Measurements from ENCODE around the gene HES3. TPM values are rescaled to one million over a fixed set of nuclear protein-coding genes. Genes with fewer than 3 reads are reported as not detected.

Gene HES3
- total and polyA plus RNA-seq, 10 of the 15 experiments (the other 5 are each of a cell fraction or from before 2014, with no cell fraction given) = not detected

GRCh38 chr1:6245086-6245868, 1.3 kb downstream of the HES3 start (continued):
- TF ChIP-seq, protein P1, sequence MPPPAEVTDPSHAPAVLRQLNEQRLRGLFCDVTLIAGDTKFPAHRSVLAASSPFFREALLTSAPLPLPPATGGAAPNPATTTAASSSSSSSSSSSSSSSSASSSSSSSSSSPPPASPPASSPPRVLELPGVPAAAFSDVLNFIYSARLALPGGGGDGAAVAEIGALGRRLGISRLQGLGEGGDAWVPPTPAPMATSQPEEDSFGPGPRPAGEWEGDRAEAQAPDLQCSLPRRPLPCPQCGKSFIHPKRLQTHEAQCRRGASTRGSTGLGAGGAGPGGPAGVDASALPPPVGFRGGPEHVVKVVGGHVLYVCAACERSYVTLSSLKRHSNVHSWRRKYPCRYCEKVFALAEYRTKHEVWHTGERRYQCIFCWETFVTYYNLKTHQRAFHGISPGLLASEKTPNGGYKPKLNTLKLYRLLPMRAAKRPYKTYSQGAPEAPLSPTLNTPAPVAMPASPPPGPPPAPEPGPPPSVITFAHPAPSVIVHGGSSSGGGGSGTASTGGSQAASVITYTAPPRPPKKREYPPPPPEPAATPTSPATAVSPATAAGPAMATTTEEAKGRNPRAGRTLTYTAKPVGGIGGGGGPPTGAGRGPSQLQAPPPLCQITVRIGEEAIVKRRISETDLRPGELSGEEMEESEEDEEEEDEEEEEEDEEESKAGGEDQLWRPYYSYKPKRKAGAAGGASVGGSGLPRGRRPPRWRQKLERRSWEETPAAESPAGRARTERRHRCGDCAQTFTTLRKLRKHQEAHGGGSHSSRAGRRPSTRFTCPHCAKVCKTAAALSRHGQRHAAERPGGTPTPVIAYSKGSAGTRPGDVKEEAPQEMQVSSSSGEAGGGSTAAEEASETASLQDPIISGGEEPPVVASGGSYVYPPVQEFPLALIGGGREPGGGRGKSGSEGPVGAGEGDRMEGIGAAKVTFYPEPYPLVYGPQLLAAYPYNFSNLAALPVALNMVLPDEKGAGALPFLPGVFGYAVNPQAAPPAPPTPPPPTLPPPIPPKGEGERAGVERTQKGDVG (CRISPR knock-in tag; IDR thresholded peaks at IDR 0.05) = no peak
- TF ChIP-seq HDGF (IDR thresholded peaks at IDR 0.05) (no peak), TCF7 (IDR thresholded peaks at IDR 0.05; ENCODE audit: borderline replicate concordance) (no peak), MAX (IDR thresholded peaks at IDR 0.05; ENCODE audit: low read depth, low read length) (peak; percentile 60), ZBED1 (IDR thresholded peaks at IDR 0.05; ENCODE audit: borderline replicate concordance) (no peak), RB1 (IDR thresholded peaks at IDR 0.05; ENCODE audit: borderline replicate concordance) (peak; percentile 78; the same call in 1 of the 2 replicates), SP1 (IDR thresholded peaks at IDR 0.05; ENCODE audit: low read depth, low read length) (peak; percentile 21), SMC3 (IDR thresholded peaks at IDR 0.05; ENCODE audit: borderline replicate concordance, low read length) (peak; percentile 73), SREBF2 (IDR thresholded peaks at IDR 0.05; ENCODE audit: low read length) (no peak), BCLAF1 (IDR thresholded peaks at IDR 0.05) (no peak), RBBP5 (conservative IDR thresholded peaks at IDR 0.05) (no peak), CREM (IDR thresholded peaks at IDR 0.05; ENCODE audit: low read depth) (no peak), TCF12 (IDR thresholded peaks at IDR 0.05; ENCODE audit: low read depth, low read length) (no peak), FOS (IDR thresholded peaks at IDR 0.05; ENCODE audit: borderline replicate concordance, extremely low read depth, insufficient read length) (no peak), NRF1 (conservative IDR thresholded peaks at IDR 0.05; ENCODE audit: low read depth, low read length) (no peak), JUNB (IDR thresholded peaks at IDR 0.05) (no peak), SUZ12 (IDR thresholded peaks at IDR 0.05; ENCODE audit: unreplicated experiment) (no peak), BCL11A (IDR thresholded peaks at IDR 0.05; ENCODE audit: low read depth, low read length) (no peak)
- TF ChIP-seq, protein P2, sequence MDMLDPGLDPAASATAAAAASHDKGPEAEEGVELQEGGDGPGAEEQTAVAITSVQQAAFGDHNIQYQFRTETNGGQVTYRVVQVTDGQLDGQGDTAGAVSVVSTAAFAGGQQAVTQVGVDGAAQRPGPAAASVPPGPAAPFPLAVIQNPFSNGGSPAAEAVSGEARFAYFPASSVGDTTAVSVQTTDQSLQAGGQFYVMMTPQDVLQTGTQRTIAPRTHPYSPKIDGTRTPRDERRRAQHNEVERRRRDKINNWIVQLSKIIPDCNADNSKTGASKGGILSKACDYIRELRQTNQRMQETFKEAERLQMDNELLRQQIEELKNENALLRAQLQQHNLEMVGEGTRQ (IDR thresholded peaks at IDR 0.05; ENCODE audit: borderline replicate concordance, low read depth, low read length) = no peak
- TF ChIP-seq, protein P3, sequence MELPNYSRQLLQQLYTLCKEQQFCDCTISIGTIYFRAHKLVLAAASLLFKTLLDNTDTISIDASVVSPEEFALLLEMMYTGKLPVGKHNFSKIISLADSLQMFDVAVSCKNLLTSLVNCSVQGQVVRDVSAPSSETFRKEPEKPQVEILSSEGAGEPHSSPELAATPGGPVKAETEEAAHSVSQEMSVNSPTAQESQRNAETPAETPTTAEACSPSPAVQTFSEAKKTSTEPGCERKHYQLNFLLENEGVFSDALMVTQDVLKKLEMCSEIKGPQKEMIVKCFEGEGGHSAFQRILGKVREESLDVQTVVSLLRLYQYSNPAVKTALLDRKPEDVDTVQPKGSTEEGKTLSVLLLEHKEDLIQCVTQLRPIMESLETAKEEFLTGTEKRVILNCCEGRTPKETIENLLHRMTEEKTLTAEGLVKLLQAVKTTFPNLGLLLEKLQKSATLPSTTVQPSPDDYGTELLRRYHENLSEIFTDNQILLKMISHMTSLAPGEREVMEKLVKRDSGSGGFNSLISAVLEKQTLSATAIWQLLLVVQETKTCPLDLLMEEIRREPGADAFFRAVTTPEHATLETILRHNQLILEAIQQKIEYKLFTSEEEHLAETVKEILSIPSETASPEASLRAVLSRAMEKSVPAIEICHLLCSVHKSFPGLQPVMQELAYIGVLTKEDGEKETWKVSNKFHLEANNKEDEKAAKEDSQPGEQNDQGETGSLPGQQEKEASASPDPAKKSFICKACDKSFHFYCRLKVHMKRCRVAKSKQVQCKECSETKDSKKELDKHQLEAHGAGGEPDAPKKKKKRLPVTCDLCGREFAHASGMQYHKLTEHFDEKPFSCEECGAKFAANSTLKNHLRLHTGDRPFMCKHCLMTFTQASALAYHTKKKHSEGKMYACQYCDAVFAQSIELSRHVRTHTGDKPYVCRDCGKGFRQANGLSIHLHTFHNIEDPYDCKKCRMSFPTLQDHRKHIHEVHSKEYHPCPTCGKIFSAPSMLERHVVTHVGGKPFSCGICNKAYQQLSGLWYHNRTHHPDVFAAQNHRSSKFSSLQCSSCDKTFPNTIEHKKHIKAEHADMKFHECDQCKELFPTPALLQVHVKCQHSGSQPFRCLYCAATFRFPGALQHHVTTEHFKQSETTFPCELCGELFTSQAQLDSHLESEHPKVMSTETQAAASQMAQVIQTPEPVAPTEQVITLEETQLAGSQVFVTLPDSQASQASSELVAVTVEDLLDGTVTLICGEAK (IDR thresholded peaks at IDR 0.05; ENCODE audit: borderline replicate concordance) = no peak

Data from GM12878 (cell line).